Glomerular visceral epithelial cell (primary cell): ENCODE data around the gene ZNF93.
"Not testable (repeated sequence)": the region's sequence is repeated elsewhere in the genome, so short reads cannot be mapped to it uniquely, and the experiment has no call there.

Source experiments
- DNase-seq: peaks from one replicate; pipeline ENCODE4 v3.0.0-alpha.2; 2016; ENCODE audit errors: extremely low spot score

ZNF93 gene

GRCh38 chr19:19938449-19938848, 37.7 kb downstream of the ZNF93 start:
- DNase-seq, result no peak

GRCh38 chr19:19943848-19944582, 43.3 kb downstream of the ZNF93 start:
- no peak for DNase-seq

- no peak for DNase-seq
Measured at GRCh38 chr19:19944583-19944880, 43.8 kb downstream of the ZNF93 start.

- no peak for DNase-seq
Measured at GRCh38 chr19:19946226-19946625, 45.5 kb downstream of the ZNF93 start.

- DNase-seq, result no peak
Measured at GRCh38 chr19:19948800-19949199, 48.1 kb downstream of the ZNF93 start.

- no peak for DNase-seq
Measured at GRCh38 chr19:19955208-19955607, 54.5 kb downstream of the ZNF93 start.

- DNase-seq, result no peak
Measured at GRCh38 chr19:19956434-19957075, 55.8 kb downstream of the ZNF93 start.

GRCh38 chr19:19957766-19958165, 57.0 kb downstream of the ZNF93 start:
- DNase-seq, result not testable (repeated sequence)

DNA sequence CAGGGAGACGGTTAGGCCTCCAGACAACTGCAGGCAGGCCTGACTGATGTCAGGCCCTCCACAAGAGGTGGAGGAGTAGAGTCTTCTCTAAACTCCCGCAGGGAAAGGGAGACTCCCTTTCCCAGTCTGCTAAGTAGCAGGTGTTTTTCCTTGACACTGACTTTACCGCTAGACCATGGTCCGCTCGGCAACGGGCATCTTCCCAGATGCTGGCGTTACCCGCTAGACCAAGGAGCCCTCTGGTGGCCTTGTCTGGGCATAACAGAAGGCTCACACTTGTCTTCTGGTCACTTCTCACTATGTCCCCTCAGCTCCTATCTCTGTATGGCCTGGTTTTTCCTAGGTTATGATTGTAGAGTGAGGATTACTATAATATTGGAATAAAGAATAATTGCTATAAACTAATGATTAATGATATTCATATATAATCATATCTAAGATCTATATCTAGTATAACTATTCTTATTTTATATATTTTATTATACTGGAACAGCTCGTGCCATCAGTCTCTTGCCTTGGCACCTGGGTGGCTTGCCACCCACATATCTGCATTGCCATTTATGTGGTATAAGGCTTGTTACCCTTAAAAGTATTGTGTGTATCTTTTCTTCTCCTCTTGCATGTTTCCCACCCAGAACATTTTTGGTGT, 58.5 kb downstream of the ZNF93 start:
- not testable (repeated sequence) for DNase-seq

- no peak for DNase-seq
Measured at GRCh38 chr19:19964416-19964815, 63.7 kb downstream of the ZNF93 start.

GRCh38 chr19:19966126-19966525, 65.4 kb downstream of the ZNF93 start:
- DNase-seq, result not testable (repeated sequence)

DNA sequence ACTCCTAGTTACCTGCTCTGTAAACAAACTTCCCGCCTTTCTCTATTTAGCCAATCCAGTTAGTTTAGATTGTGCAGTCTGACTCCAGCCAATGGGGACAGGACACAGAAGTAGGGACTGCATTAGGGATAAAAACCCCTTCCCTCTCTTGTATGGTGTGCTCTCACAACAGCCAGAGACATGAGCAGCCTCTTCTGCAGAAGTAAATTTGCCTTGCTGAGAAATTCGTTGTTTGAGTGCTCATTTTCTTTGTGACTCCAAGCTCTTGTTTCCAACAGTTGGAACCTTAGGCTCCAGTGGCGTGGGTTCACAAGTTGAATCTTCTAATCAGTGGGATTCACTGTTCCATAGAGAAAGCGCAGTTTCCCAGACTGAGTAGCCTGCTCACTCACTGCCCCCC, 66.1 kb downstream of the ZNF93 start:
- no peak for DNase-seq
